Naive thymus-derived CD8-positive, alpha-beta T cell (primary cell): ENCODE results near the gene DGLUCY. TPM values are rescaled to one million over a fixed set of nuclear protein-coding genes. Genes with fewer than 3 reads are reported as not detected.
"Not testable (repeated sequence)": the region's sequence is repeated elsewhere in the genome, so short reads cannot be mapped to it uniquely, and the experiment has no call there.

Experiments used
- ATAC-seq, 2 donors: fragments of 150-1000 bp; cut with Tn5 transposase in 1 of 2; sonication (Bioruptor Pico), chemical (Tn5 transposase) in 1 of 2; 1 replicate in 1 of 2; 2 replicates in 1 of 2; pipeline ENCODE4 v1.10.0; 2021; ENCODE audit warnings: mild to moderate bottlenecking in 2 of 2, moderate library complexity in 2 of 2
- POLR2A ChIA-PET: fragments of 350-600 bp; sonication (Branson Sonifier 250); formaldehyde crosslinking; loops from one replicate; lab custom pipeline; 2021; ENCODE audit warnings: antibody characterized with exemption; lab: Charles Lee
- DNase-seq, 10 donors: peaks; one replicate each; pipeline versions ENCODE4 v3.0.0 to v3.0.0-alpha.2; 2020 to 2022
- H3K27ac Mint-ChIP-seq, 10 donors: one replicate each; pipeline ENCODE4 v1.8.0; 2020 to 2022; ENCODE audit warnings: mild to moderate bottlenecking in 10 of 10, mixed read lengths in 10 of 10, moderate library complexity in 4 of 10, inconsistent platforms in 1 of 10
- H3K27me3 Mint-ChIP-seq, 5 donors: one replicate each; pipeline ENCODE4 v1.8.0; 2021 to 2022; ENCODE audit warnings: mixed read lengths in 5 of 5
- H3K36me3 Mint-ChIP-seq, 3 donors: one replicate each; pipeline ENCODE4 v1.8.0; 2020 to 2022; ENCODE audit warnings: mixed read lengths in 3 of 3, mild to moderate bottlenecking in 2 of 3, inconsistent platforms in 1 of 3
- H3K4me1 Mint-ChIP-seq, 4 donors: one replicate each; pipeline ENCODE4 v1.8.0; 2021 to 2022; ENCODE audit warnings: mixed read lengths in 4 of 4
- H3K4me3 Mint-ChIP-seq, 10 donors: one replicate each; pipeline ENCODE4 v1.8.0; 2020 to 2022; ENCODE audit warnings: mild to moderate bottlenecking in 10 of 10, mixed read lengths in 10 of 10, moderate library complexity in 6 of 10, inconsistent platforms in 1 of 10
- H3K9me3 Mint-ChIP-seq, 9 donors: one replicate each; pipeline ENCODE4 v1.8.0; 2020 to 2022; ENCODE audit warnings: mixed read lengths in 9 of 9, mild to moderate bottlenecking in 3 of 9, inconsistent platforms in 1 of 9, moderate library complexity in 1 of 9
- polyA plus RNA-seq, 3 donors: library from polyadenylated mRNA; unstranded; fragments of 300-500 nt; fragmentation: Illumina TruSeq; gene quantifications; one replicate each; pipeline ENCODE4 v1.2.3, GENCODE V29; 2021
- total RNA-seq, 8 experiments: library from RNA in 2 of 8; stranded (reverse) in 2 of 8; gene quantifications; one replicate each; pipeline ENCODE4 v1.2.3 and lab custom pipeline; 2021 to 2026

The DGLUCY gene
- total and polyA plus RNA-seq, 5 experiments from 2014 or later: 24.9 to 83.9 (median 38.5) TPM

DNA sequence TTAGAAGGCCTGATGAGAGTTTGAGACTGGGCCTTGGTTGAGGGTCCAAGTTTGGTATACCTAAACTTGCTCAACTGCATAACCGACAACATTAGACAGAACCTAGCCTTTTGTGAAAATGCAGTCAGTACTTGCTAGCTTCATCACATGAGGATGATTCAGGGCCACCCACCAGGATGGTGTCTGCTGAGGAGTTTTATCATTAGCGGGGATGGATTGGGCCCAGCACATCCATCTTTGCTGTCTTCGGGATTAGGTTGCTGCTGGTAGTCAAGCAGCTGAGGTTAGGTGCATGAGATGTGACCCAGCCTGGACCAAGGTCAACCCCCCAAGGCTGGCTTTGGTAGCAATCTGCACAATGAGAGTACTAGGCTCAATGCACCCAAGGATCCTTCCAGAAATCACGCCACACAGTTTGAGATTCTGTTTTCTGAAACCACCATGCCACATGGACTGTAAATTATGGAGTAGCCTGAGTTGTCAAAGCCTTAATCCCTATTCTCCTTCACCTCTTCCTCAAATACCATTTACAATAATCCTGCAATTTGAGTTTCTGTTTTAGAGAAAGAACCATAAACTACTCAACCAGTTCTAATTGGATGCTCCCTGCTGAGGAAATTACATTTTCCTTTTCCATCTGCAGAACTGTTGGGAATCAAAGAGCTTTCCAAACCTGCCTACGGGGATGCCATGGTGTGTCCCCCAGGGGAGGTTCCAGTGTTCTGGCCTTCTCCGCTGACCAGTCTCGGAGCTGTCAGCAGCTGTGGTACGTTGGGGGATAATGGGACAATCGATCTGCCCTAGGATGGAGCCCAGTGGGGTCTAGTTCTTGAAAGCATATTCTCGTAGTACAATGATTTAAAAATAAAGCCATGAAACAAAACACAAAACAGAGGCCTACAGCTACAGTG lies 61.7 kb downstream of the DGLUCY start:
- ATAC-seq (no peak), DNase-seq (no peak)
- H3K9me3 Mint-ChIP-seq: no peaks in the 10 kb centered on the region
- H3K36me3 Mint-ChIP-seq: peaks cover 0 to 54% (median 18%) of the 10 kb centered on the region in 3 donors
- POLR2A ChIA-PET: interaction anchor here (1.2 to 1.3 kb wide), 3 partner anchors 108 to 273 kb away, joined by 3 to 4 read pairs (median 4); no protein-coding TSS in a partner anchor
- peak overlapping the region in 4 of 10 donors; percentile 1 to 84 (median 40) for H3K27ac Mint-ChIP-seq
- no peak overlapping the region for H3K4me3 Mint-ChIP-seq
- H3K27me3 Mint-ChIP-seq: no peaks in the 10 kb centered on the region
- peaks cover 7 to 14% (median 11%) of the 10 kb centered on the region in 4 donors for H3K4me1 Mint-ChIP-seq

DNA sequence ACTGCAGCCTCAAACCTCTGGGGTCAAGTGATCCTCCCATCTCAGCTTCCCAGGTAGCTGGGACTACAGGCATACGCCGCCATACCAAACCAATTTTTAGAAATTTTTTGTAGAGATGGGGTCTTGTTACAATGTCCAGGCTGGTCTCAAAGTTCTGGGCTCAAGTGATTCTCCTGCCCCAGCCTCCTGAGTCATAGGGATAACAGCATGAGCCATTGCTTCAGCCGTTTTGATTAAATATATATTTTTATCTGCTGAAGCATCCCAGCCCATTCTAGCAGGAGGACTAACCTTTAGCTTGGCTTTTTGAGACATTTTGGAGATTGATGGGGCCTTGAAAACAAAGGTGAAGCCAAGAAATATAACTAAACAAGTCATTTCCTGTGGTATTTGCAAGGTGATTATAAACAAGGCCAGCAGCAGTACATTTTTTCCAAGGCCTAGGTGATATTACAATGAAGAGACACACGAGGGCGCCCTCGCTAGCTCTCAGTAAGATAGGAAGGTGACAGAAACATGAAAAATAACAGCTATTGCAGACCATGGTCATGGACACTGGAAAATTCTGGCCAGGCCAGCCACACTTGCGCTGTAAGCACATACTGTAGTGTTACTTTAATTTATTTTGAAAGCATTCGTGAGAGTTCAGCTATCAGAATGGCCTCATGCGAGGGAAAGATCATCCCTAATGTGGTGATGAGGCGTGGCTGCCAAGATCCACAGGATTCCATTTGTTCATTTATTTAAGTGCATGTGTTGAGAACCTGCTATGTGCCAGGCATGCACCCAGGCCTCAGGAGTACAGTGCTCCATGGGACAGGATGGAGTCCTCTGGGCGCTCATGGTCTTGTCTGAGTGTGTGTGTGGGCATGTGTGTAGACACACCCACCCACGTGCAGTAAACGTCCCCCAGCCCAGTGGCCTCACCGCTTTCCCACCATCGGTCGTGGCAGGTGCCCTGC lies 63.5 kb downstream of the DGLUCY start:
- Mint-ChIP-seq H3K9me3 (no peaks in the 10 kb centered on the region), H3K4me3 (no peak overlapping the region), H3K27me3 (no peaks in the 10 kb centered on the region), H3K4me1 (peaks cover 7 to 14% (median 11%) of the 10 kb centered on the region in 4 donors), H3K27ac (peak overlapping the region; percentile 22 to 93 (median 66)), H3K36me3 (peaks cover 0 to 59% (median 29%) of the 10 kb centered on the region in 3 donors)
- POLR2A ChIA-PET: interaction anchor here (0.5 to 1.7 kb wide), 13 partner anchors 16 to 360 kb away, joined by 3 to 6 read pairs (median 3); no protein-coding TSS in a partner anchor
- ATAC-seq (peak; percentile 87 to 88), DNase-seq (peak; percentile 38 to 80 (median 66))

DNA sequence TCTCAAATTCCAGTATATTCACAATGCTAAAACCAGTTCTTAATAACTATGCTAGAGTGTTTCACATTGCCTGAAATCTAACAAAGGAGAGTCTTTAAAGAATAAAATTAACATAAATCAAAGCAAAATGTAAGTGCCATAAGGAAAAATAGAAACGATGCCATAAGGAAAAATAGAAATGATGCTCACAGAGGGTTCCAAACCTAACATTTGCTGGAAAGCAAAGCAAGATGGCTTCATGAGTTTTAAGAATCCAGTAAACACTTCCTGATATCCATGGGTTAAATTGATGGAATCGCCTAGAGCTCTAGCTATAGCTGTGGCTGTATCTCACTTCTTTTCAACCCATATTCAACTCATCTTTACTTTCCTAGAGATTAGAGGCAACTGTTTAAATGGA lies 66.7 kb downstream of the DGLUCY start:
- H3K27me3 Mint-ChIP-seq: no peaks in the 10 kb centered on the region
- DNase-seq (no peak), ATAC-seq (no peak)
- POLR2A ChIA-PET: no interaction called here
- no peaks in the 10 kb centered on the region for H3K9me3 Mint-ChIP-seq
- H3K4me3 Mint-ChIP-seq: no peak overlapping the region
- no peak overlapping the region for H3K27ac Mint-ChIP-seq
- peaks cover 3 to 11% (median 8%) of the 10 kb centered on the region in 4 donors for H3K4me1 Mint-ChIP-seq
- H3K36me3 Mint-ChIP-seq: peaks cover 0 to 63% (median 24%) of the 10 kb centered on the region in 3 donors

DNA sequence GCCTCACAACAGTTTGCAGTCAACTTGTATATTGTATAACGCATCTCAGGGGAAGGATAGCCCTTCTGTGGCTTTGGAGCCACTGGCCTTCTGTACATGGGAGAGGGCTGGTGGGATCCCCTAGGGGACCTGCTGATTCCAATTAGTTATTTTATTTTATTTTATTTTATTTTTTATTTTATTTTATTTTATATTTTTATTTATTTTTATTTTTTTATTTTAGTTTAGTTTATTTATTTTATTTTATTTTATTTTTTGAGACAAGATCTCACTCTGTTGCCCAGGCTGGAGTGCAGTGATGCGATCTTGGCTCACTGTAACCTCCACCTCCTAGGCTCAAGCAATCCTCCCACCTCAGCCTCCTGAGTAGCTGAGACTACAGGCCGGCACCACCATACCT lies 68.9 kb downstream of the DGLUCY start:
- H3K9me3 Mint-ChIP-seq, ATAC-seq, H3K27me3 Mint-ChIP-seq, H3K4me1 Mint-ChIP-seq, POLR2A ChIA-PET, DNase-seq, H3K27ac Mint-ChIP-seq, H3K4me3 Mint-ChIP-seq: not testable (repeated sequence)
- peaks cover 0 to 69% (median 36%) of the 10 kb centered on the region in 3 donors for H3K36me3 Mint-ChIP-seq

DNA sequence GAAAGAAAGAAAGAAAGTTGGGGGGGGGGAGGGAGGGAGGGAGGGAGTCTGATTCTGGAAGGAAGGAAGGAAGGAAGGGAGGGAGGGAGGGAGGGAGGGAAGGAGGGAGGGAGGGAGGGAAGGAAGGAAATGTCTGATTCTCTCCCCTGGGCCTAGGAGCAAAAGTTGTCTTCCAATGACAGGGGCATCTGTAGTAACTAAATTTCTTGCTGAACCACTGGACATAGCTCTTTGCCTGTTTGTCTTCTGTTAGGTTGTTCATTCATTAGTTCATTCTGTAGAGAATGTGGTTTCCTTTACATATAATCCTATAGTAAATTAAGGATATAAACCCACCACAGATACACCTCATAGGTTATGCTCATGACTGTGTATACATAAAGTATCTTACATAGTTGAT lies 70.7 kb downstream of the DGLUCY start:
- DNase-seq: no peak
- no peak overlapping the region for H3K27ac Mint-ChIP-seq

DNA sequence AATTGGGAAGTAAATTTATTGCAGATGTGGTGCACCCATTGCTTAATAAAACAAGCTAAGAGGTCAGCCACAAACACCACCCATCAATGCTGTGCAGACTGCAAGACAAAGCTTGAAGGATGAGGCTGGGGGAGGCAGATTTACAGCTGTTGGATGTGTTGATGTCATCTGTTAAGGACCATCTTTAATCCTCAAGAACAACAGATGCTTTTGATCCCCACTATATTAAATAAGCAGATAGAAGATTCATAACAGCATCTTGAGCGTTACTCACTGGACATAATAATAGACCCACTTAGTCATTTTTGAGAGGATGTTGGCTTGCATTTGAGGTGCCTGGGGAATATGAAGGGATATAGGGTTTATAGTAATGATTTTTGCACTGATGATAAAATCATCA lies 71.8 kb downstream of the DGLUCY start:
- Mint-ChIP-seq H3K9me3 (no peaks in the 10 kb centered on the region), H3K27ac (no peak overlapping the region), H3K4me1 (peaks cover 0 to 6% (median 2%) of the 10 kb centered on the region in 4 donors), H3K36me3 (peaks cover 5 to 86% (median 50%) of the 10 kb centered on the region in 3 donors), H3K4me3 (no peak overlapping the region), H3K27me3 (no peaks in the 10 kb centered on the region)
- POLR2A ChIA-PET: no interaction called here
- DNase-seq (no peak), ATAC-seq (no peak)

More for the DNA sequence above, 70.7 kb downstream of the DGLUCY start:
- POLR2A ChIA-PET: interaction anchor here (0.7 kb wide), 1 partner anchor 89 kb away, joined by 4 read pairs; no protein-coding TSS in a partner anchor
- H3K27me3 Mint-ChIP-seq: no peaks in the 10 kb centered on the region
- H3K4me3 Mint-ChIP-seq: no peak overlapping the region
- ATAC-seq: no peak
- peaks cover 0 to 82% (median 44%) of the 10 kb centered on the region in 3 donors for H3K36me3 Mint-ChIP-seq
- H3K9me3 Mint-ChIP-seq: no peaks in the 10 kb centered on the region
- no peaks in the 10 kb centered on the region for H3K4me1 Mint-ChIP-seq

DNA sequence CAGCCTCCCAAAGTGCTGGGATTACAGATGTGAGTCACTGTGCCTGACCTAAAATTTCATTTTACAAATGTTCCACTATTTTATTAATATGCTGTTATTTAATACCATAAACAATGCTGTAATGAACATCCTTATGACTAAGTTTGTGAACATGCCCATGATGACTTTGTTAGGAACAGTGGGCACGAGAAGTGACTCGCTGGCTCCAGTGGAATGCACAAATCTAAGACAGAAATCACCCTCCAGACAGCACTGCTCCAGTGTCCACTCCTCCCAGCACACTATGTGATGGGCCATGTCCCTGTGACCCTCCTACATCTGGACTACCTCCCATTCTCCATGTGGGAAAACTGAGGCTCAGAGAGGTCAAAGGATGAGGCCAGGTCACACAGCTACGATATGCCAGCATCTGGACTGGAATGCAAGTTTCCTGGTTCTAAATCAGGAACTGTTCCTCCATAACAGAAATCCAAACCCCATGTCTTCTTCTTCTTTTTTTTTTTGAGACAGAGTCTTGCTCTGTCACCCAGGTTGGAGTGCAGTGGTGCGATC lies 72.7 kb downstream of the DGLUCY start:
- Mint-ChIP-seq H3K36me3 (peaks cover 5 to 86% (median 48%) of the 10 kb centered on the region in 3 donors), H3K4me1 (peaks cover 0 to 8% (median 4%) of the 10 kb centered on the region in 4 donors), H3K9me3 (no peaks in the 10 kb centered on the region), H3K4me3 (no peak overlapping the region), H3K27ac (no peak overlapping the region), H3K27me3 (no peaks in the 10 kb centered on the region)
- DNase-seq (no peak), ATAC-seq (no peak)
- POLR2A ChIA-PET: no interaction called here

DNA sequence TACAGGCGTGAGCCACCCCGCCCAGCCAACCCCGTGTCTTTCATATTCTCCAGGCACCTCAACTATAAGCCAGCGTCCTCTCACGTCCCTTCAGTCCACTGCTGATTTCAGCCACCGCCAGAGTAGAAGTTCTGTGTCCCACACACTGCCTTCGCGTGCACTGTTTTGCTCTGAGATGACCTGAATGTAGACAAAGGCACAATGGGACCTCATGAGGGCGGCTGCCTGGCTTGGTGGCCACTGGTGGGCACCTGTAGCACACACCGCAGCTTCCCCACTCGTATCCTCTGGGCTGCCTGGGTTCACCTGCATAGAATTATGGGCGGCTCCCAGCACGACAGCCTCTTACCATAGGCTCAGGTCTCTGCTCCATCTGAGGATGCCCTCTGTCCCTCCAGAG lies 73.4 kb downstream of the DGLUCY start:
- Mint-ChIP-seq H3K27ac (no peak overlapping the region), H3K27me3 (no peaks in the 10 kb centered on the region), H3K4me3 (no peak overlapping the region), H3K4me1 (peaks cover 0 to 11% (median 6%) of the 10 kb centered on the region in 4 donors), H3K36me3 (peaks cover 5 to 87% (median 46%) of the 10 kb centered on the region in 3 donors), H3K9me3 (no peaks in the 10 kb centered on the region)
- DNase-seq (no peak), ATAC-seq (no peak)
- POLR2A ChIA-PET: no interaction called here

DNA sequence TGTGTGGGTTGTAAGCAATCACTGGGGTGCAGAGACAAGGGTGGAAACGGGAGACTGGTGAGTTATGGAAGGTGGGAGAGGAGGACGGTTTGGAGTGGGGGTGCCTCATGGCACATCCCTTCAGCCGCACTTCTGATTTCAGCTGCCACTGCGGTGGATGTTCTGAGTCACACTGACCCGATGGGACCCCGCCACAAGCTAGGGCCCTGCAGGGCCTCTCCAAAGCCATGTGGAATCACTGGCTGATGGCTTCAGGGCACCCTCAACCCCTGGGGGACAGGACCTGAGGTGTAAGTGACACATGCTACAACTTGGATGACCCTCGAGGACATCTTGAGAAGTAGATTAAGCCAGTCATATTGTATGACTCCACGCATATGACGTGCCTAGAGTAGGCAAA lies 77.0 kb downstream of the DGLUCY start:
- no peak for DNase-seq
- no peaks in the 10 kb centered on the region for H3K27me3 Mint-ChIP-seq
- ATAC-seq: no peak
- peaks cover 21 to 32% (median 25%) of the 10 kb centered on the region in 4 donors for H3K4me1 Mint-ChIP-seq
- no peaks in the 10 kb centered on the region for H3K9me3 Mint-ChIP-seq
- POLR2A ChIA-PET: no interaction called here
- peak overlapping the region in 1 of 10 donors; percentile 39 for H3K27ac Mint-ChIP-seq
- peaks cover 5 to 80% (median 42%) of the 10 kb centered on the region in 3 donors for H3K36me3 Mint-ChIP-seq
- no peak overlapping the region for H3K4me3 Mint-ChIP-seq

DNA sequence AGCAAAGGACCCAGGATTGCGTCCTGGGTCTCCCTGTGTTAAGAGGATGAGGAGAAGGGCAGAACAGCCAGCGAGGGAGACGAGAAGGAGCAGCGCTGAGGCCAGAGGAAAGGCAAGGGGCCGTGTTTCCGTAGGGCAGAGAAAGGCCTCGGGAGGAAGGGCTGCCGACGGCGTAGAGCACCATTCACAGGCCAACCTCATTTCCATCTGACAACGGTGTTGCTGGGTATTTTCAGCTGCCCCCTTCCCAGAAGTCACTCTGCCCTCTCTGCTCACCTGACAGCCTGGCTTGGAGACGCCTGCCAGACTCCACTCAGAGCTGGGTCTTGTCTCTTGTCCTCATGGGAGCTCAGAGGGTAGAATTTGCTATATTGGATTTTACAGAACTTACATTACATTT lies 79.2 kb downstream of the DGLUCY start:
- no peak for ATAC-seq
- DNase-seq: no peak
- Mint-ChIP-seq H3K27me3 (no peaks in the 10 kb centered on the region), H3K4me3 (no peak overlapping the region), H3K9me3 (no peaks in the 10 kb centered on the region), H3K4me1 (peaks cover 21 to 32% (median 27%) of the 10 kb centered on the region in 4 donors), H3K27ac (peak overlapping the region in 2 of 10 donors; percentile 19 to 45), H3K36me3 (peaks cover 10 to 78% (median 38%) of the 10 kb centered on the region in 3 donors)
- POLR2A ChIA-PET: interaction anchor here (1.0 to 1.2 kb wide), 2 partner anchors 16 to 37 kb away, joined by 3 to 5 read pairs; no protein-coding TSS in a partner anchor

DNA sequence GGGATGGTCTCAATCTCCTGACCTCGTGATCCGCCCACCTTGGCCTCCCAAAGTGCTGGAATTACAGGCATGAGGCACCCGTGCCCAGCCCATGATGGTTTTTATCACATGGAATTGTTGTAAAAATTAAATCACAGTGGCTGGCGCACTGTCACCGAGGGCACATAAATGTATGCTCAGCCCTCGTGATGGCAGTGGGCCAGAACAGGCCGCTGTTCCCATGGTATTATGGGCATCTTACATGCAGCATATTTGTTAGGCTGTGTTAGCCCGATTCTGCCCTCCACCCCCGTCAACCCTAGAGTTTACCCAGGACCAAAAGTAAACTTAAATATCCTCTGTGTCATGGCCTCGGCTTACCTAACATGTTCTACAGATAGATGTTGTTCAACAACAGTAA lies 82.0 kb downstream of the DGLUCY start:
- peaks cover 21 to 28% (median 26%) of the 10 kb centered on the region in 4 donors for H3K4me1 Mint-ChIP-seq
- no peak for ATAC-seq

DNA sequence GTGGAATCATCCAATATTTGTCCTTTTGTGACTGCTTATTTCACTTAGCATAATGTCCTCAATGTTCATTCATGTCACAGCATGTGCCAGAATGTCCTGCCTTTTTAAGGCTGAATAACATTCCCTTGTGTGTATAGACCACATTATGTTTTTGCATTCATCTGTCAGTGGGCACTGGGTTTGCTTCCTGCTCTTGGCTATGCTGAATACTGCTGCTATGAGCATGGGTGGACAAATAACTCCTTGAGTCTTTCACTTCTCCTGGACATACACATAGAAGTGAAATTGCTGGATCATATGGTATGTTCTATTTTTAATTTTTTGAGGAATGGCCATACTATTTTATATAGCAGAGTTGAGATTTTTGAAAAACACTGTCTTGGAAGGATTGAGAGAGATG lies 83.8 kb downstream of the DGLUCY start:
- DNase-seq (no peak), ATAC-seq (no peak)
- no peak overlapping the region for H3K4me3 Mint-ChIP-seq
- peaks cover 20 to 31% (median 24%) of the 10 kb centered on the region in 4 donors for H3K4me1 Mint-ChIP-seq
- H3K27ac Mint-ChIP-seq: peak overlapping the region in 1 of 10 donors; percentile 3
- H3K27me3 Mint-ChIP-seq: no peaks in the 10 kb centered on the region
- POLR2A ChIA-PET: no interaction called here
- no peaks in the 10 kb centered on the region for H3K9me3 Mint-ChIP-seq
- H3K36me3 Mint-ChIP-seq: peaks cover 4 to 70% (median 39%) of the 10 kb centered on the region in 3 donors

More for the DNA sequence above, 82.0 kb downstream of the DGLUCY start:
- DNase-seq: no peak
- Mint-ChIP-seq H3K4me3 (no peak overlapping the region), H3K9me3 (no peaks in the 10 kb centered on the region), H3K27ac (no peak overlapping the region), H3K36me3 (peaks cover 4 to 80% (median 42%) of the 10 kb centered on the region in 3 donors), H3K27me3 (no peaks in the 10 kb centered on the region)
- POLR2A ChIA-PET: no interaction called here
